Left colon (tissue), 2 donors: Measurements from ENCODE around the gene TMED7. TPM values are rescaled to one million over a fixed set of nuclear protein-coding genes. Genes with fewer than 3 reads are reported as not detected.
"Not testable (repeated sequence)": the region's sequence is repeated elsewhere in the genome, so short reads cannot be mapped to it uniquely, and the experiment has no call there.

Experiments used
- ATAC-seq: fragments of 200-7000 bp; cut with Tn5 transposase; one replicate; pipeline ENCODE4 v1.9.1; 2020; ENCODE audit warnings: mild to moderate bottlenecking, moderate library complexity
- DNase-seq, 2 donors: peaks; one replicate each; pipeline ENCODE4 v3.0.0-alpha.2; 2020
- intact Hi-C, 2 donors: fragments of 100-400 bp; cut with DNase I in 1 of 2; cut with micrococcal nuclease in 1 of 2; formaldehyde crosslinking; loops; one replicate each; pipeline versions ENCODE4 v1.11.2 to v1.14.0; 2022; cut with DNase I, micrococcal nuclease
- long read RNA-seq: library from polyadenylated mRNA; unstranded; transcript quantifications from one replicate; pipeline ENCODE4 v2.0.0, GENCODE V29; 2021
- total RNA-seq, 2 donors: library from RNA; stranded (reverse); fragmentation: NEBNext Ultra II Directional; extraction: Animal tissue kit (Norgen Biotek cat#: 25700); gene quantifications; one replicate each; pipeline ENCODE4 v1.2.1, GENCODE V29; 2021
- donor health status: DM: no; HTN: no; CAD: no.
- donor health status: DM: yes; HTN: yes; CAD: no.

The TMED7 gene
- 100 to 1,000 TPM; 108 to 125 TPM for total RNA-seq
- long read RNA-seq, transcript TMED7-201 (3 exons, 3,757 nt) = major isoform, 136 of 139 reads
- long read RNA-seq, partial matches to known transcripts = 2 of 139 reads
- long read RNA-seq, other reads (novel, unspliced or antisense) = 1 of 139 reads

GRCh38 chr5:115625579-115626444 is at the start of gene TMED7:
TSS of gene TMED7 (minus strand) at chr5:115626036. CDS start at chr5:115625792, 244 bp downstream.
- DNase-seq (peak; percentile 100), ATAC-seq (peak; percentile 84)
- intact Hi-C loops = no loop called here

DNA sequence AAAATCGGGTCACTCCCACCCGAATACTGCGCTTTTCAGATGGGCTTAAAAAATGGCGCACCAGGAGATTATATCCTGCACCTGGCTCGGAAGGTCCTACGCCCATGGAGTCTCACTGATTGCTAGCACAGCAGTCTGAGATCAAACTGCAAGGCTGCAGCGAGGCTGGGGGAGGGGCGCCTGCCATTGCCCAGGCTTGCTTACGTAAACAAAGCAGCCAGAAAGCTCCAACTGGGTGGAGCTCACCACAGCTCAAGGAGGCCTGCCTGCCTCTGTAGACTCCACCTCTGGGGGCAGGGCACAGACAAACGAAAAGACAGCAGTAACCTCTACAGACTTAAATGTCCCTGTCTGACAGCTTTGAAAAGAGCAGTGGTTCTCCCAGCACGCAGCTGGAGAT is 48.9 kb upstream of the TMED7 start:
- intact Hi-C loops, ATAC-seq, DNase-seq: not testable (repeated sequence)

GRCh38 chr5:115673596-115673995 is 47.8 kb upstream of the TMED7 start:
- intact Hi-C loops = no loop called here
- no peak for ATAC-seq
- no peak for DNase-seq

DNA sequence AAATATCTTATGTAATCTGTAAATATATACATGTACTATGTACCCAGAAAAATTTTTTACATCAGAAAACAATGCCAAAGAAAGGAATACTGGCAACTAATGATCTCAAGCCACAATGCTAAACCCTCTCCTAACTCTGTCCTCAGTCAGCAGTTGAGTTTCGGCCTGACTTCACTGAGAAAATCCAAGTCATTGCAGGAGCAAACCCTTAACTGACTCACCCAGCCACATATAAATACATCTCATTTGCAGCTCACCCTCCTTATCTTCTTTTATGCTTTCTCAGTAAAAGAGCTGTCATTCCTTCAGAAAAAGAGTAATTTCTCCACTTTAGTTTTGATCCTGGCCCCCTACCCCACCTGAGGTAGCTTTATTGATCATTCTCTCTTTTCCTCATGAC is 46.1 kb upstream of the TMED7 start:
- intact Hi-C loops = no loop called here
- DNase-seq = no peak
- ATAC-seq = no peak

GRCh38 chr5:115666023-115666422 is 40.2 kb upstream of the TMED7 start:
- intact Hi-C loops = no loop called here
- ATAC-seq (no peak), DNase-seq (no peak)

- ATAC-seq (no peak), DNase-seq (no peak)
Observed at GRCh38 chr5:115661563-115661962, 35.7 kb upstream of the TMED7 start.

GRCh38 chr5:115661101-115661500 is 35.3 kb upstream of the TMED7 start:
- no peak for DNase-seq
- no peak for ATAC-seq
- intact Hi-C loops = no loop called here

More at GRCh38 chr5:115661563-115661962, 35.7 kb upstream of the TMED7 start:
- intact Hi-C loops = no loop called here

GRCh38 chr5:115657881-115658233 is 32.0 kb upstream of the TMED7 start:
- ATAC-seq (no peak), DNase-seq (no peak)
- intact Hi-C loops = no loop called here

GRCh38 chr5:115657125-115657880 is 31.5 kb upstream of the TMED7 start:
- DNase-seq (no peak), ATAC-seq (no peak)
- intact Hi-C loops = no loop called here

DNA sequence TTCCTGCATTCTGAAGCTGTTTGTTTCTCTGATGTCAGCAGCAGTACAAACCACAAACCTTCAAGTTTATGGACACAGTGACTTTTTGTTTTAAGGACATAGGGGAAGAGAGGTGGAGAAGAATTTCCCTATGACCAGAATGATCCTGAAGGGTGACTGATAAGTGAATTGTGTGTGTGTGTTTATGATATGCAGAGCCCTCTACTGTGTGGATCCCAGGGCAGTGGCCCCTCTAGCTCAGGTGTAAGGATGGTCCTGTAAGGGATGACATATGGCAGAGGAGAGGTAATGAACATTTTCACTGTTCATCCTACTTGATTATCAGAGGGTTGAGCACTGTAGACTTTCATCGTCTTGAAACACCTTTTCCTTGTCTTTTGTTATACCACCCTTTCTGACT is 30.6 kb upstream of the TMED7 start:
- DNase-seq (no peak), ATAC-seq (no peak)
- intact Hi-C loops = no loop called here

DNA sequence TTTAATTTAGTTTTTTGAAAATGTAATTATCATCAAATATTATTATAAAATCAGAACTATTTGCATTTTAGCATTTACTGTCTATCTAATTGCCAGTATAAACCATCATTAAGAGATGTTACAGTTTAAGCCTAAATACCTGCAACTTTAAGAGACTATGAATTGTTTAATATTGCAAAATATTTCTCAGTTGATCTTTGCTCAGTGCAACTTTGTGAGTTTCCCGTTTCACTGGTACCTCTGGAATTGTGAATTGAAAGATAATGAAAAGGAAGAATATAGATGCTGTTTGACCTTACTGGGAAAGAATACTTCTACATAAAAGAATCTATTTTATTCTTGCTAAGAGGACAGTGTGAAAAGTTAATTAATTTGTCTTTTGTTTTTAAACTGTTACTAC is 30.2 kb upstream of the TMED7 start:
- ATAC-seq = no peak
- DNase-seq = no peak
- intact Hi-C loops = no loop called here

DNA sequence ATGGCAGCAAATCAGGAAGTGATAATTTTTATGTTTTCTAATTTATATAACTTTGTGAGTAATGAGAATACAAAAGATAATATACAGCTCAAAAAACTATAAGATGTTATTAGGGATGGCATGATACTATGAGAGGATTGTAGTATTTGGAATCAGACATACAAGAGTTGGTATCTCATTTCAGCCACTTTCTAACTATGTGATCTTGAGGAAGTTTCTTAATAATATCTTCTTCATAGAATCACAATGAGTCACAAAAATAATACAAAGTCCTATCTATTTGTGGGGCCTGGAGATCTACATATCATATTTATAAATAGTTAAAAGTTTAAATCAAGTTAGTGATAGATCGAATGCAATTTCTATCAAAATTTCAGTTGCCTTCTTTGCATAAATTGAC is 23.7 kb upstream of the TMED7 start:
- intact Hi-C loops = no loop called here
- DNase-seq (no peak), ATAC-seq (no peak)

DNA sequence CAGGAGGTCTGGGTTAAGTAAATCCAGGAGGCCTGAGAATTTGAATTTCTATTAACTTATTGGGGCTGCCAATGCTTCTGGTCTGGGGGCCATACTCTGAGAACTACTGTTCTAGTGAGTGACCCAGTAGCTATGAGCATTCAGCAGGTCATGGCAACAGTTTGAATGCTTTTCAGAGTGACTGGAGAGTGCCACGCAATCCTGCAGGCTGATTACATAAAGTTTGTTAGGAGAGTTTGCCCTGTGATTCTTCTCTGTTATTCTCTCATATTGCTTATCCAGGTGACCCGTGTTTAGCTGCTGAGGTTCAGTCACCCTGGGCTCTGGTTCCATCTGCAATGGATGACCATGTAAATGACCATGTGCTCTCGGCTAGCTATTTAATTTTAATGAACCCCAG is 22.2 kb upstream of the TMED7 start:
- intact Hi-C loops = no loop called here
- no peak for ATAC-seq
- DNase-seq = no peak

GRCh38 chr5:115645386-115645785 is 19.6 kb upstream of the TMED7 start:
- ATAC-seq, intact Hi-C loops, DNase-seq: not testable (repeated sequence)

DNA sequence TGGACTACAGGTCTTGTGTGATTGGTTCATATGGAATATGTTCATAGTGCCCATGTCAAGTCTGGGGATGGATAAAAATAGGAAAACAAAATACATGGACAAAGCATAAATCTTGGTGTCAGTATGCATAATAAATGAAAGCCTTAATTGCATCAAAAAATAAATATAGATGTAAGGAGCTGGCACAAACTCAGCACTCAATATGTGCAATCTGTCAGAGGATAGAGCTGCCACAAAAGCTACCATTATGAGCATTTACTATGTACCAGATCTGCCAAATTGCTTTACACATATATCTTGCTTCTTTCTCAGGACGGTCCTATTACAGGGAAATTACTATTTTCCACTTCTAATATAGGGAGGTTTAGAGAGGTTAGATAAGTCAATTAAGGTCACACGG is 18.2 kb upstream of the TMED7 start:
- ATAC-seq (no peak), DNase-seq (no peak)
- intact Hi-C loops = no loop called here

DNA sequence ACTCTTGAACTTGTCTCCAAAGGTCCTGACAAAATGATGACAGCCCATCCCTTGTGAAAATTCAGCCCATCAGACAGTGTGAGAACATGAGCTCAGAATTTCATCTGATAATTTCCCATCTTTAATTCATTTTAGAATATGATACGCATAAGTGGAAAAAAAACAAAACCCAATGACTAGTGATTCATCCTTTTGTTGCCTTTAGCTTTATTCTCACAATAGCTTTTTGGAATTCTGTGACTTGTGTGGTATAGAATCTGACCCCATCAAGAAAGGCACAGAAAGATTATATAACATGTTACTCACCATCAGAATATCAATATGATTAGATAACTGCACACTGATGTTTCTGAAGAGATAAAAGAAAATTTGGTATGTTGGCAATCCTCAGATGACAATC is 16.1 kb upstream of the TMED7 start:
- no peak for ATAC-seq
- no peak for DNase-seq
- intact Hi-C loops = no loop called here

DNA sequence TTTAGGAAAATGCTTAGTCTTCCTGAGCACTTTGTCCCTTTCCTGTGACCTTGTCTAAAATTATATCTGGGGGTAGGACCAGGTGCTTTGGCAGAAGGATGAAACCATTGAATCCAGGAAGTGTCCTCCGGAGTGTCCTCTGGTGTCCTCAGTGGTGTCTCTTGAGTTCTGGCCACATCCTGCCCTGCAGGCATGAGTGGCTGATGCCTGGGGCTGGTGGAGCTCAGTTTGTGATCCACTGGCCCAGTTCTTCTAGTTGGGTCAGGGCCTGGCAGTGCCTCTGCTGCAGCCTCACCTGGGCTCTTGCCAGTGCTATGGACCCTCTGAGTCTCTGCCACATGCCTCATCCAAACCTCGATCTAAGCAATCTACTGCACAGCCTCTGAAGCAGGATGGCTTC is 14.4 kb upstream of the TMED7 start:
- intact Hi-C loops = no loop called here
- ATAC-seq = no peak
- DNase-seq = no peak

GRCh38 chr5:115639377-115639776 is 13.5 kb upstream of the TMED7 start:
- intact Hi-C loops = no loop called here
- no peak for ATAC-seq
- no peak for DNase-seq

GRCh38 chr5:115637507-115637906 is 11.7 kb upstream of the TMED7 start:
- DNase-seq (no peak), ATAC-seq (no peak)
- intact Hi-C loops = loop anchor here in 1 of 2 donors (2.0 kb wide), 1 partner anchor 433 kb away; no protein-coding TSS in a partner anchor

DNA sequence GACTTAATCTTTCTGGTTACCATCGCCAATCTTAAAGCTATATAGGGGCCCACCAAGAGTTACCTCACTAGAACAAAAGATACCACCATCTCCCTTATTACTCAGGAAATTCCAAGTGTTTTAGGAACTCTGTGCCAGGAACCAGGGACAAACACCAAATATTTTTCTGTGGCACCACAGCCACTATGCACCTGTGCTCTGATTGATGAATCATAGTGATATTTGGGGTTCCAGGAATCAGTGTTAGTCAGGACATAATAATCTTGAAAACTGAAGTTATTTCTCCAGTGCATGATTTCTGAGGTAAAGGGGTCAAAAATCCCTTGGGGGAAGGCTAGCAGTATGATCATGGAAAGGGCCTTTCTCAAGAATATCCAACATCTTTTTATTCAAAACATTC is 10.2 kb upstream of the TMED7 start:
- intact Hi-C loops = loop anchor here in 1 of 2 donors (2.0 kb wide), 1 partner anchor 435 kb away; no protein-coding TSS in a partner anchor
- ATAC-seq (no peak), DNase-seq (no peak)
